ENCODE results near the gene ASPDH.

DNA sequence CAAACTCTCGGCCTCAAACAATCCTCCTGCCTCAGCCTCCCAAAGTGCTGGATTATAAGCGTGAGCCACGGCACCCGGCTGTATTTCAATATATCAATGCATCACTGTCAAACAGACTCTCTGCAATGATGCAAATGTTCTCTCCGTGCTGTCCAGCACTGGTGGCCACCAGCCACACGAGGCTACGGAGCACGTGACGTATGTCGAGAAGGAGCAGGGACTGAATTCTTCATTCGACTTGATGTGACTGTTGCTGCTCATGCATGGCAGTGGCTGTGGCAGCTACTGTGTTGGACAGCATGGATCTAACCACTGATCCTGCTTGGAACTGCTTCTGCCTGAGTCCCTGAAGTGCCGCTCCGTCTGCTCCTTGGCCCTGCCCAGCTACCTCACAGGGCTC, 44.7 kb upstream of the ASPDH start:
- TF ChIP-seq POLR2AphosphoS5 (IDR thresholded peaks at IDR 0.05; ENCODE audit: low read depth, low read length) (no peak), POLR2A (IDR thresholded peaks at IDR 0.05; ENCODE audit: low read depth, low read length) (no peak), PAX5 (IDR thresholded peaks at IDR 0.05; ENCODE audit: insufficient read depth, low read length, severe bottlenecking) (no peak), TAF1 (IDR thresholded peaks at IDR 0.05; ENCODE audit: low read depth, low read length) (no peak)

Data from GM12891 (cell line).